Globus pallidus (tissue), 1 donor: Measurements from ENCODE around the gene SIGLEC5.
"Not testable (repeated sequence)": the region's sequence is repeated elsewhere in the genome, so short reads cannot be mapped to it uniquely, and the experiment has no call there.

Experiments
- DNase-seq: peaks from one replicate; pipeline ENCODE4 v3.0.0-alpha.2; 2015; ENCODE audit warnings: low spot score

Gene SIGLEC5, protein sequence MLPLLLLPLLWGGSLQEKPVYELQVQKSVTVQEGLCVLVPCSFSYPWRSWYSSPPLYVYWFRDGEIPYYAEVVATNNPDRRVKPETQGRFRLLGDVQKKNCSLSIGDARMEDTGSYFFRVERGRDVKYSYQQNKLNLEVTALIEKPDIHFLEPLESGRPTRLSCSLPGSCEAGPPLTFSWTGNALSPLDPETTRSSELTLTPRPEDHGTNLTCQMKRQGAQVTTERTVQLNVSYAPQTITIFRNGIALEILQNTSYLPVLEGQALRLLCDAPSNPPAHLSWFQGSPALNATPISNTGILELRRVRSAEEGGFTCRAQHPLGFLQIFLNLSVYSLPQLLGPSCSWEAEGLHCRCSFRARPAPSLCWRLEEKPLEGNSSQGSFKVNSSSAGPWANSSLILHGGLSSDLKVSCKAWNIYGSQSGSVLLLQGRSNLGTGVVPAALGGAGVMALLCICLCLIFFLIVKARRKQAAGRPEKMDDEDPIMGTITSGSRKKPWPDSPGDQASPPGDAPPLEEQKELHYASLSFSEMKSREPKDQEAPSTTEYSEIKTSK

GRCh38 chr19:51630315-51630714 is at the start of gene SIGLEC5:
Gene SIGLEC5 (minus strand): TSS chr19:51630401. CDS start chr19:51630335, 66 bp downstream.
- not testable (repeated sequence) for DNase-seq

- no peak for DNase-seq
Observed at GRCh38 chr19:51676566-51677083, 46.4 kb upstream of the SIGLEC5 start.

- not testable (repeated sequence) for DNase-seq
Observed at GRCh38 chr19:51675911-51676565, 45.8 kb upstream of the SIGLEC5 start.

DNA sequence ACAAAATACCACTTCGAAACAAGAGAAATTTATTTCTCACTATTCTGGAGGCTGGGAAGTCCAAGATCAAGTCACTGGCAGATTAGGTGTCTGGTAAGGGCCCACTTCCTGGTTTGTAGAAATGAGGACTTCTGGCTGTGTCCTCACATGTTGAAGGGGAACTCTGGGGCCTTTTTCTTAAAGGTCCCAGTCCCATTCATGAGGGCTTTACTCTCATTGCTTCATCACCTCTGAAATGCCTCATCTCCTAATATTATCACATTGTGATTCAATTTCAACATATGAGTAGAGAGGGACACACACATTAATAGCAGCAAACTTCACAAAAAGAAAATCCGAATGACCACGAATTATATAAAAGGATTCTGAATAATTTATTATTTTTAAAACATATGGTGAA is 38.0 kb upstream of the SIGLEC5 start:
- no peak for DNase-seq

DNA sequence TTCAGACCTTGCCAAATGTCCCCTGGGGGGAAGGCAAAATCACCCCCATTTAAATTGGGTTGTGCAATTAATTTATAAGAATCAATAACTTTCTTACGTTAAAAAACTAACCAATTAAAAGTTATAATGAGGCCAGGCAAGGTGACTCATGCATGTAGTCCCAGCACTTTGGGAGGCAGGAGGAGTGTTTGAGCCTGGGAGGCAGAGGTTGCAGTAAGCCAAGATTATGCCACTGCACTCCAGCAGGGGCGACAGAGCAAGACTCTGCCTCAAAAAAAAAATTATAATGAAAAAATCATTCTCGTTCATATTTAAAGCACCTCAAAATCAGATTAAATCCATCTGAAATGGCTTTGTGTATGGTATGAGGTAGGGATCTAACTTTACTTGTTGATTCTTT is 34.8 kb upstream of the SIGLEC5 start:
- DNase-seq, result no peak

DNA sequence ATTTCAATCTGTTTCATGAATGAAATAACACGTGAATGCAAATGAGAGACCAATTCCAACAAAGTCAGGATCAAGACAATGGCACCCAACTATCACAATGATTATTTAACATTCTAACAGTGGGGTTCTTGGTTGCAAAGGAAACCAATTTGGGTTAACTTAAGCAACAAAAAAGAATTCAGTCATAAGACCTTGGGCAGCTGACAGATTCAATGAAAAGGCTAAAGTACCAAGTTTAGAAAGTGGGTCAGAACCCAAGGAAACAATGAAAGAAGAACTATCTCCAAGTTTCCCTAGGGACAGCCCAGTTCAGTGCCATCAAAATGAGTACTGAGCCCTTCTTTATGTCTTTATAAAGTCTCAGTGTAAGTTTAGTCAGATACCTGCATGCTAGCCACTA is 33.9 kb upstream of the SIGLEC5 start:
- peak; percentile 40 for DNase-seq

DNA sequence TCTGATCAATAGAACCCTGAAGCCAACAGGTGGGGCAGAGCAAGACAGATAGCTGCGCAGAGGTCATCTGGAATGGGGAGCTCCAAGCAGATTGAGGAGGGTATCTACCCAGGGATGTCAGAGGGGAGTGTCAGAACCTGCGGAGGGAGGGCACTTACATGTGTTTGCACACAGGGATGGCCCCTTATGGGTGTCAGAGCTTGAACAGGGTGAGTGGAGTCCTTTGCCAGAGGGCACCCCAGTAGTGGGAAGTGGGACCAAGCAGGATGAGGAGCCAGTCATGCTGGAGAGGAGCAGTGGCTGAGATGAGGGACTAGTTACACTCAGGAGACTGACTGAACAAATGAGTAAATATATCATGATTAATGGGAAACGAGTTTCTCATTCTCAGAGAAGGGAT is 33.4 kb upstream of the SIGLEC5 start:
- no peak for DNase-seq

GRCh38 chr19:51660975-51661600 is 30.9 kb upstream of the SIGLEC5 start:
- peak; percentile 75 for DNase-seq

DNA sequence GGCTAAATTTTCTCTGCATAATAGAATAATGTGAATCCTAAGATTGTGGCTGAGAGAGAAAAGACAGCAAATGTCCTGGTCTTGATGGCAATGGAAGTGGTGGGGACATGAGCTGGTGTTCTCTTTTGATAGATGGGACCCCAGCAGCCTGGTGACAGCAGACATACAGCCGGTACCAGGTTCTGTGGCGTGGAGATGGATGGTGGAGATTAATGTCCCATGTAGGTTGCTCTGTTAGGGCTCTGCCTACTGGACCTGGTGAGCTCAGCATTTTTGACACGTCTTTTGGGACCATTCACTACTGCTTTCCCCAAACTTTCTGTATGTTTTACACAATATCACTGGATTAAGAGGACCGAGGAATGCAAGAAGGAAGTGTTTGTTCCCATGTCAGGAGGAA is 24.6 kb upstream of the SIGLEC5 start:
- DNase-seq, result no peak

- no peak for DNase-seq
Observed at GRCh38 chr19:51653162-51653561, 23.0 kb upstream of the SIGLEC5 start.

GRCh38 chr19:51652266-51652665 is 22.1 kb upstream of the SIGLEC5 start:
- DNase-seq, result no peak

GRCh38 chr19:51651216-51651846 is 21.1 kb upstream of the SIGLEC5 start:
- DNase-seq, result peak; percentile 37

- no peak for DNase-seq
Observed at GRCh38 chr19:51647318-51647717, 17.1 kb upstream of the SIGLEC5 start.

- DNase-seq, result not testable (repeated sequence)
Observed at GRCh38 chr19:51646730-51647129, 16.5 kb upstream of the SIGLEC5 start, which contains the start of gene SIGLEC14. Gene SIGLEC14 (minus strand): TSS chr19:51646825. CDS start chr19:51646759, 66 bp downstream.

DNA sequence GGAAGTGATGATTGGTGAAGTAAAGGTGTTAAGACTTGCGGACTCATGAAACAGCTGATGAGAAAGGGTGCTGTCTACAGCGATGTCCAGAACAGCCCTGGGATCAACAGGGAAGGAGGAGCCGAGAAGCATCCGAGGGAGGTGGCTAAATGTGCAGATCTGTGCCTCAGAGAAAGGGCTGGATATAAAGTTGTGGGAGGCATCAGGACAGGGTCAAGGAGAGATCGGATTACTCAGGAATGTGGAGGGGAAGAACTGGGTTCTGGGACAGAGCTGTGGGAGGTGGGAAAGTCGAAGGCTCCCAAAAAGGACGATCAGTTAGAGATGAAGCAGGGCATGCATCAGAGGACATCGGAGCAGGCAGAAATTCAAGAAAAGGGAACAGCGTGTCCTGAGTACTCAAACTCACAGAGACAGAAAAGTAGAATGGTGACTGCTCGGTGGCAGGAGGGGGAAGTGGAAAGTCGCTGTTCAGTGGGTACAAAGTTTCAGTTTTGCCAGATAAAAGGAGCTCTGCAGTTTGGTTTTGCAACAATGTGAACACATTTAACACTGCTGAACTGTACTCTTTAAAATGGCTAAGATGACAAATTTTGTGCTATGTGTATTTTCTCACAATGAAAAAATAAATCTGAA is 14.6 kb upstream of the SIGLEC5 start:
- no peak for DNase-seq

- no peak for DNase-seq
Observed at GRCh38 chr19:51641648-51642047, 11.4 kb upstream of the SIGLEC5 start.

- DNase-seq, result no peak
Observed at GRCh38 chr19:51640386-51640785, 10.2 kb upstream of the SIGLEC5 start.

DNA sequence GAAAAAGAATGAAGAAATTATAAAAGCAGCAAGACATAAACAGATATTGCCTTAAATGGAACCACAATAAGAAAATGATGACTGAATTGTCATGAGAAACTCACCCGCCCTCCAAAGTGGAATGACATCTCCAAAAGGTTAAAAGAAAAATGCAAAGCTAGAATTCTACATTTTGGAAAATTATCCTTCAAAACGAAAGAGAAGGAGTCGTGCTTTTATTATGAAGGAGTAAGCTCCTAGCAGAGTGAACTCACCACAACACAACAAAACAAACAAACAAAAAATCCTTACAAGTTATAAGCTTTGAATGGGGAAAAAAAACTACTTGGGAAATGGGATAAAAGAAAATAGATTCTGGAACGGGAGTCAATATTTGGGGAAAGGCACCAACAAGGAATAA is 9.7 kb upstream of the SIGLEC5 start:
- DNase-seq, result no peak

GRCh38 chr19:51637362-51637978 is 7.3 kb upstream of the SIGLEC5 start:
- no peak for DNase-seq

GRCh38 chr19:51632126-51632525 is 1.9 kb upstream of the SIGLEC5 start:
- DNase-seq, result no peak
